ENCODE results near the gene PALM.

PALM gene

GRCh38 chr19:756821-757688 lies 48.3 kb downstream of the PALM start:
- H3K4me3 ChIP-seq (ENCODE audit: low read length in 2 of 2), result no peak overlapping the region
- peaks cover 0 to 2% of the 10 kb centered on the region in 2 donors for H3K27me3 ChIP-seq (ENCODE audit: control insufficient read depth in 1 of 2, insufficient read depth in 2 of 2, low read length in 2 of 2)
- no peaks in the 10 kb centered on the region for H3K4me1 ChIP-seq (ENCODE audit: control insufficient read depth, insufficient read depth, low read length)
- no peaks in the 10 kb centered on the region for H3K36me3 ChIP-seq (ENCODE audit: control insufficient read depth in 2 of 2, insufficient read depth in 2 of 2, low read length in 2 of 2)
- H3K27ac ChIP-seq (ENCODE audit: low read length), result no peak overlapping the region
- H3K9me3 ChIP-seq (ENCODE audit: control insufficient read depth in 2 of 2, low read length in 2 of 2), result peaks cover 0 to 6% of the 10 kb centered on the region in 2 donors
- no peak overlapping the region for H3K9ac ChIP-seq (ENCODE audit: low read length in 2 of 2)

- Histone ChIP-seq H3K36me3 (ENCODE audit: control insufficient read depth in 2 of 2, insufficient read depth in 2 of 2, low read length in 2 of 2) (no peaks in the 10 kb centered on the region), H3K27me3 (ENCODE audit: control insufficient read depth in 1 of 2, insufficient read depth in 2 of 2, low read length in 2 of 2) (peaks cover 0 to 2% of the 10 kb centered on the region in 2 donors), H3K27ac (ENCODE audit: low read length) (no peak overlapping the region), H3K9me3 (ENCODE audit: control insufficient read depth in 2 of 2, low read length in 2 of 2) (peaks cover 0 to 6% of the 10 kb centered on the region in 2 donors), H3K4me3 (ENCODE audit: low read length in 2 of 2) (no peak overlapping the region), H3K4me1 (ENCODE audit: control insufficient read depth, insufficient read depth, low read length) (no peaks in the 10 kb centered on the region), H3K9ac (ENCODE audit: low read length in 2 of 2) (no peak overlapping the region)
These were observed 49.3 kb downstream of the PALM start for GRCh38 chr19:757811-758668.

GRCh38 chr19:763181-763580 lies 54.4 kb downstream of the PALM start:
- Histone ChIP-seq H3K4me3 (ENCODE audit: low read length in 2 of 2) (no peak overlapping the region), H3K36me3 (ENCODE audit: control insufficient read depth in 2 of 2, insufficient read depth in 2 of 2, low read length in 2 of 2) (no peaks in the 10 kb centered on the region), H3K9ac (ENCODE audit: low read length in 2 of 2) (no peak overlapping the region), H3K27ac (ENCODE audit: low read length) (no peak overlapping the region), H3K27me3 (ENCODE audit: control insufficient read depth in 1 of 2, insufficient read depth in 2 of 2, low read length in 2 of 2) (peaks cover 0 to 14% of the 10 kb centered on the region in 2 donors), H3K9me3 (ENCODE audit: control insufficient read depth in 2 of 2, low read length in 2 of 2) (peaks cover 0 to 6% of the 10 kb centered on the region in 2 donors), H3K4me1 (ENCODE audit: control insufficient read depth, insufficient read depth, low read length) (no peaks in the 10 kb centered on the region)

GRCh38 chr19:763869-764268 lies 55.1 kb downstream of the PALM start:
- no peaks in the 10 kb centered on the region for H3K9me3 ChIP-seq (ENCODE audit: control insufficient read depth in 2 of 2, low read length in 2 of 2)
- no peak overlapping the region for H3K4me3 ChIP-seq (ENCODE audit: low read length in 2 of 2)
- H3K36me3 ChIP-seq (ENCODE audit: control insufficient read depth in 2 of 2, insufficient read depth in 2 of 2, low read length in 2 of 2), result no peaks in the 10 kb centered on the region
- no peaks in the 10 kb centered on the region for H3K4me1 ChIP-seq (ENCODE audit: control insufficient read depth, insufficient read depth, low read length)
- no peak overlapping the region for H3K27ac ChIP-seq (ENCODE audit: low read length)
- H3K27me3 ChIP-seq (ENCODE audit: control insufficient read depth in 1 of 2, insufficient read depth in 2 of 2, low read length in 2 of 2), result peaks cover 0 to 14% of the 10 kb centered on the region in 2 donors
- H3K9ac ChIP-seq (ENCODE audit: low read length in 2 of 2), result no peak overlapping the region

- no peaks in the 10 kb centered on the region for H3K9me3 ChIP-seq (ENCODE audit: control insufficient read depth in 2 of 2, low read length in 2 of 2)
- no peaks in the 10 kb centered on the region for H3K36me3 ChIP-seq (ENCODE audit: control insufficient read depth in 2 of 2, insufficient read depth in 2 of 2, low read length in 2 of 2)
- peaks cover 0 to 14% of the 10 kb centered on the region in 2 donors for H3K27me3 ChIP-seq (ENCODE audit: control insufficient read depth in 1 of 2, insufficient read depth in 2 of 2, low read length in 2 of 2)
- no peaks in the 10 kb centered on the region for H3K4me1 ChIP-seq (ENCODE audit: control insufficient read depth, insufficient read depth, low read length)
- H3K9ac ChIP-seq (ENCODE audit: low read length in 2 of 2), result no peak overlapping the region
- H3K27ac ChIP-seq (ENCODE audit: low read length), result no peak overlapping the region
- no peak overlapping the region for H3K4me3 ChIP-seq (ENCODE audit: low read length in 2 of 2)
These were observed 55.6 kb downstream of the PALM start for GRCh38 chr19:764301-764700.

- Histone ChIP-seq H3K27me3 (ENCODE audit: control insufficient read depth in 1 of 2, insufficient read depth in 2 of 2, low read length in 2 of 2) (peaks cover 3 to 14% of the 10 kb centered on the region in 2 donors), H3K36me3 (ENCODE audit: control insufficient read depth in 2 of 2, insufficient read depth in 2 of 2, low read length in 2 of 2) (no peaks in the 10 kb centered on the region)
These were observed 56.5 kb downstream of the PALM start for GRCh38 chr19:765179-765738.

GRCh38 chr19:768424-768823 lies 59.7 kb downstream of the PALM start:
- Histone ChIP-seq H3K4me3 (ENCODE audit: low read length in 2 of 2) (no peak overlapping the region), H3K9me3 (ENCODE audit: control insufficient read depth in 2 of 2, low read length in 2 of 2) (no peaks in the 10 kb centered on the region), H3K27ac (ENCODE audit: low read length) (no peak overlapping the region), H3K36me3 (ENCODE audit: control insufficient read depth in 2 of 2, insufficient read depth in 2 of 2, low read length in 2 of 2) (no peaks in the 10 kb centered on the region), H3K4me1 (ENCODE audit: control insufficient read depth, insufficient read depth, low read length) (no peaks in the 10 kb centered on the region), H3K27me3 (ENCODE audit: control insufficient read depth in 1 of 2, insufficient read depth in 2 of 2, low read length in 2 of 2) (peaks cover 3 to 10% of the 10 kb centered on the region in 2 donors), H3K9ac (ENCODE audit: low read length in 2 of 2) (no peak overlapping the region)

More at GRCh38 chr19:765179-765738, 56.5 kb downstream of the PALM start:
- Histone ChIP-seq H3K27ac (ENCODE audit: low read length) (no peak overlapping the region), H3K4me1 (ENCODE audit: control insufficient read depth, insufficient read depth, low read length) (no peaks in the 10 kb centered on the region), H3K4me3 (ENCODE audit: low read length in 2 of 2) (no peak overlapping the region), H3K9ac (ENCODE audit: low read length in 2 of 2) (no peak overlapping the region), H3K9me3 (ENCODE audit: control insufficient read depth in 2 of 2, low read length in 2 of 2) (no peaks in the 10 kb centered on the region)

GRCh38 chr19:769616-770015 lies 60.9 kb downstream of the PALM start:
- Histone ChIP-seq H3K36me3 (ENCODE audit: control insufficient read depth in 2 of 2, insufficient read depth in 2 of 2, low read length in 2 of 2) (no peaks in the 10 kb centered on the region), H3K9me3 (ENCODE audit: control insufficient read depth in 2 of 2, low read length in 2 of 2) (no peaks in the 10 kb centered on the region), H3K4me1 (ENCODE audit: control insufficient read depth, insufficient read depth, low read length) (no peaks in the 10 kb centered on the region), H3K27me3 (ENCODE audit: control insufficient read depth in 1 of 2, insufficient read depth in 2 of 2, low read length in 2 of 2) (peaks cover 3 to 4% of the 10 kb centered on the region in 2 donors), H3K9ac (ENCODE audit: low read length in 2 of 2) (no peak overlapping the region), H3K4me3 (ENCODE audit: low read length in 2 of 2) (no peak overlapping the region), H3K27ac (ENCODE audit: low read length) (no peak overlapping the region)

GRCh38 chr19:771332-771785 lies 62.6 kb downstream of the PALM start:
- Histone ChIP-seq H3K4me3 (ENCODE audit: low read length in 2 of 2) (no peak overlapping the region), H3K9ac (ENCODE audit: low read length in 2 of 2) (no peak overlapping the region), H3K27me3 (ENCODE audit: control insufficient read depth in 1 of 2, insufficient read depth in 2 of 2, low read length in 2 of 2) (peaks cover under 1 to 3% of the 10 kb centered on the region in 2 donors), H3K36me3 (ENCODE audit: control insufficient read depth in 2 of 2, insufficient read depth in 2 of 2, low read length in 2 of 2) (no peaks in the 10 kb centered on the region), H3K4me1 (ENCODE audit: control insufficient read depth, insufficient read depth, low read length) (no peaks in the 10 kb centered on the region), H3K27ac (ENCODE audit: low read length) (no peak overlapping the region), H3K9me3 (ENCODE audit: control insufficient read depth in 2 of 2, low read length in 2 of 2) (no peaks in the 10 kb centered on the region)

- no peaks in the 10 kb centered on the region for H3K9me3 ChIP-seq (ENCODE audit: control insufficient read depth in 2 of 2, low read length in 2 of 2)
- no peak overlapping the region for H3K4me3 ChIP-seq (ENCODE audit: low read length in 2 of 2)
- peaks cover 0 to 3% of the 10 kb centered on the region in 2 donors for H3K27me3 ChIP-seq (ENCODE audit: control insufficient read depth in 1 of 2, insufficient read depth in 2 of 2, low read length in 2 of 2)
- H3K36me3 ChIP-seq (ENCODE audit: control insufficient read depth in 2 of 2, insufficient read depth in 2 of 2, low read length in 2 of 2), result no peaks in the 10 kb centered on the region
- H3K9ac ChIP-seq (ENCODE audit: low read length in 2 of 2), result no peak overlapping the region
- H3K4me1 ChIP-seq (ENCODE audit: control insufficient read depth, insufficient read depth, low read length), result no peaks in the 10 kb centered on the region
- H3K27ac ChIP-seq (ENCODE audit: low read length), result no peak overlapping the region
These were observed 63.3 kb downstream of the PALM start for GRCh38 chr19:772063-772462.
